HCT116 (cell line): ENCODE results near the gene ADARB2. TPM values are rescaled to one million over a fixed set of nuclear protein-coding genes. Genes with fewer than 3 reads are reported as not detected.

Experiments used
- CTCF ChIP-seq, 3 experiments: fragments of 200-600 bp in 1 of 3; sonication (generic) in 1 of 3; IDR thresholded peaks in 2 of 3; conservative IDR thresholded peaks in 1 of 3; 2 replicates each; pipeline ENCODE4 v1.5.1; 2012 to 2017; ENCODE audit warnings: low read depth in 2 of 3, low read length in 2 of 3, antibody characterized with exemption in 1 of 3, borderline replicate concordance in 1 of 3, control low read depth in 1 of 3, mild to moderate bottlenecking in 1 of 3, mixed read lengths in 1 of 3, mixed run types in 1 of 3, moderate library complexity in 1 of 3; ENCODE audit not compliant: insufficient read depth in 1 of 3
- ELF1 ChIP-seq: IDR thresholded peaks from 2 replicates; pipeline ENCODE4 v1.6.1; 2012; ENCODE audit warnings: low read depth, borderline replicate concordance
- MAX ChIP-seq: IDR thresholded peaks from 2 replicates; pipeline ENCODE4 v1.6.1; 2012
- POLR2AphosphoS5 ChIP-seq: IDR thresholded peaks from 2 replicates; pipeline ENCODE4 v1.6.1; 2011; ENCODE audit warnings: mild to moderate bottlenecking, low read depth, low read length, moderate library complexity
- REST ChIP-seq: IDR thresholded peaks from 2 replicates; pipeline ENCODE4 v1.6.1; 2012; ENCODE audit warnings: low read depth
- TCF7L2 ChIP-seq: IDR thresholded peaks from 2 replicates; pipeline ENCODE4 v1.7.0; 2011; ENCODE audit warnings: borderline replicate concordance, inconsistent platforms; ENCODE audit not compliant: insufficient read depth, insufficient read length; ENCODE audit errors: extremely low read depth
- total RNA-seq: library from RNA; stranded (reverse); gene quantifications from one replicate; pipeline ENCODE4 v1.2.1, GENCODE V29; 2021; ENCODE audit not compliant: unreplicated experiment

ADARB2 gene
- total RNA-seq, 1 experiment from 2014 or later, result not detected

GRCh38 chr10:1208366-1209311, 528.7 kb downstream of the ADARB2 start (continued):
- no peak for TF ChIP-seq CTCF (IDR thresholded peaks at IDR 0.05 in 2 of 3, conservative IDR thresholded peaks at IDR 0.05 in 1 of 3; ENCODE audit: borderline replicate concordance in 1 of 3, insufficient read depth in 1 of 3, low read depth in 2 of 3, low read length in 2 of 3)
- TF ChIP-seq MAX, result no peak
- no peak for TF ChIP-seq ELF1
- TF ChIP-seq TCF7L2, result no peak
- TF ChIP-seq POLR2AphosphoS5, result no peak
- no peak for TF ChIP-seq REST
